OCI-LY1 (cell line): ENCODE data around the gene TBX4.

ENCODE experiments used
- H2AFZ ChIP-seq: fragments of 200-600 bp; sonication (generic), shearing (Covaris generic); 2 replicates; pipeline ENCODE4 v1.6.0; 2014; ENCODE audit warnings: antibody characterized with exemption, mild to moderate bottlenecking, low read length
- H3F3A ChIP-seq: fragments of 200-600 bp; sonication (generic), shearing (Covaris generic); 2 replicates; pipeline ENCODE4 v1.6.0; 2014; ENCODE audit warnings: mild to moderate bottlenecking, antibody characterized with exemption, low read length, moderate library complexity; ENCODE audit not compliant: insufficient read depth
- H3K27ac ChIP-seq: fragments of 200-600 bp; sonication (generic); 2 replicates; pipeline ENCODE4 v1.5.1; 2014; ENCODE audit warnings: low read length, mixed run types, mild to moderate bottlenecking, low read depth; ENCODE audit not compliant: poor library complexity, severe bottlenecking
- H3K27me3 ChIP-seq: fragments of 200-600 bp; sonication (generic); 2 replicates; pipeline ENCODE4 v1.6.0; 2014; ENCODE audit warnings: antibody characterized with exemption, mild to moderate bottlenecking, low read length, moderate library complexity; ENCODE audit not compliant: insufficient read depth
- H3K36me3 ChIP-seq: fragments of 200-600 bp; sonication (generic); 2 replicates; pipeline ENCODE4 v1.6.1; 2014; ENCODE audit warnings: mild to moderate bottlenecking, antibody characterized with exemption, low read length, moderate library complexity, mixed read lengths; ENCODE audit not compliant: insufficient read depth
- H3K4me1 ChIP-seq: fragments of 200-600 bp; sonication (generic); 2 replicates; pipeline ENCODE4 v1.5.1; 2014; ENCODE audit warnings: mild to moderate bottlenecking, low read length, moderate library complexity; ENCODE audit not compliant: insufficient read depth, severe bottlenecking
- H3K4me2 ChIP-seq: fragments of 200-600 bp; sonication (generic), shearing (Covaris generic); 2 replicates; pipeline ENCODE4 v1.6.1; 2014; ENCODE audit warnings: low read length
- H3K4me3 ChIP-seq: fragments of 200-600 bp; sonication (generic); 2 replicates; pipeline ENCODE4 v1.5.1; 2014; ENCODE audit warnings: low read length, low read depth, mild to moderate bottlenecking, mixed read lengths; ENCODE audit not compliant: poor library complexity, severe bottlenecking
- H3K79me2 ChIP-seq: fragments of 200-600 bp; shearing (Covaris generic); 2 replicates; pipeline ENCODE4 v1.6.1; 2016; ENCODE audit warnings: mixed run types, low read length, mixed read lengths; ENCODE audit not compliant: insufficient read depth
- H3K9ac ChIP-seq: fragments of 200-600 bp; sonication (generic), shearing (Covaris generic); 2 replicates; pipeline ENCODE4 v1.6.1; 2014; ENCODE audit warnings: mild to moderate bottlenecking, low read length, mixed read lengths
- H3K9me2 ChIP-seq: fragments of 200-600 bp; sonication (generic), shearing (Covaris generic); 2 replicates; pipeline ENCODE4 v1.6.1; 2014; ENCODE audit warnings: low read depth, mild to moderate bottlenecking, low read length, mixed read lengths
- H3K9me3 ChIP-seq: fragments of 200-600 bp; shearing (Covaris generic); 2 replicates; pipeline ENCODE4 v1.6.1; 2014; ENCODE audit warnings: low read length, mixed read lengths
- H4K20me1 ChIP-seq: fragments of 200-600 bp; sonication (generic), shearing (Covaris generic); 2 replicates; pipeline ENCODE4 v1.6.0; 2016; ENCODE audit warnings: mild to moderate bottlenecking, low read length; ENCODE audit not compliant: insufficient read depth
- EZH2 ChIP-seq: fragments of 200-600 bp; sonication (generic), shearing (Covaris generic); IDR thresholded peaks from 2 replicates; pipeline ENCODE4 v1.8.0; 2017; ENCODE audit warnings: borderline replicate concordance, mixed run types, mild to moderate bottlenecking, antibody characterized with exemption, low read length, moderate library complexity, mixed read lengths
- TF ChIP-seq, protein P1 (sequence below): fragments of 200-600 bp; sonication (generic), shearing (Covaris generic); IDR thresholded peaks from 2 replicates; pipeline ENCODE4 v1.5.1; 2017; ENCODE audit warnings: mild to moderate bottlenecking, antibody characterized with exemption, low read length, moderate library complexity, mixed read lengths

The TBX4 gene

DNA sequence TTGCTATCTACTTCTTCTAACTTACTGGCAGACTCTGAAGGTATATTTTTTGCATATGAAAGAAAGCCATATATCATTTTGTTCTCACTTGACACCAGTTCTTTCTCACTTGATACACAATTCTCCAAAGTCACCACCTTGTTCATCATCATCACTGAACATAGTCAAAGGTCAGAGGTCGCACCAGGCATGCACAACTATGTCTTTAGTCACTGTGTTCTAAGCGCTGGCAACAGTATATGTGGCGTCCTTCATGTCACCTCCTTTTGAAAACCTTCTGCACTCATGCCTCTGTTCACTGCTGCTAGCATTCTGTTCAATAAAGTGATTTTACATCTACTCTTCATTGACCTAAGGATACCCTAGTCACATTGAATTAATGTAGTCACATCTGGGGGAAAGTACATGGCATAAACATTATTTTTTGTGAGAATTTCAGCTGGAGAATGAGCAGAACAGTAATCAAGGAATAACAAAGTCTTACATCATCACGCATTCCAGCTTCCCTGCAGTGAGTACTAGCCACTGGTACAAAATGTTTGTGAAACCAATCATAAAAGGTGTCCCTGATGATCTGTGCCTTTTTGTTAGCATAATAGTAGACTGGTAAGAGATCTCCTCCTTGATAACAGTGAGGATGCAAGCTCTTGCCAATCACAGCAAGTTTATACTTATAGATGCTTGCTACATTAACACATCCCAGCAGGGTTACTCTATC lies 20.5 kb upstream of the TBX4 start:
- no peaks in the 10 kb centered on the region for H3K9me2 ChIP-seq
- H3K36me3 ChIP-seq, result no peaks in the 10 kb centered on the region
- TF ChIP-seq EZH2, result no peak
- TF ChIP-seq, protein P1, sequence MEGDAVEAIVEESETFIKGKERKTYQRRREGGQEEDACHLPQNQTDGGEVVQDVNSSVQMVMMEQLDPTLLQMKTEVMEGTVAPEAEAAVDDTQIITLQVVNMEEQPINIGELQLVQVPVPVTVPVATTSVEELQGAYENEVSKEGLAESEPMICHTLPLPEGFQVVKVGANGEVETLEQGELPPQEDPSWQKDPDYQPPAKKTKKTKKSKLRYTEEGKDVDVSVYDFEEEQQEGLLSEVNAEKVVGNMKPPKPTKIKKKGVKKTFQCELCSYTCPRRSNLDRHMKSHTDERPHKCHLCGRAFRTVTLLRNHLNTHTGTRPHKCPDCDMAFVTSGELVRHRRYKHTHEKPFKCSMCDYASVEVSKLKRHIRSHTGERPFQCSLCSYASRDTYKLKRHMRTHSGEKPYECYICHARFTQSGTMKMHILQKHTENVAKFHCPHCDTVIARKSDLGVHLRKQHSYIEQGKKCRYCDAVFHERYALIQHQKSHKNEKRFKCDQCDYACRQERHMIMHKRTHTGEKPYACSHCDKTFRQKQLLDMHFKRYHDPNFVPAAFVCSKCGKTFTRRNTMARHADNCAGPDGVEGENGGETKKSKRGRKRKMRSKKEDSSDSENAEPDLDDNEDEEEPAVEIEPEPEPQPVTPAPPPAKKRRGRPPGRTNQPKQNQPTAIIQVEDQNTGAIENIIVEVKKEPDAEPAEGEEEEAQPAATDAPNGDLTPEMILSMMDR, result no peak
- 0 out of 2 replicates have a peak, but pooled peaks cover 4% of the 10 kb centered on the region for H3K9me3 ChIP-seq
- no peak overlapping the region for H3K4me2 ChIP-seq
- H3F3A ChIP-seq, result no peaks in the 10 kb centered on the region
- no peaks in the 10 kb centered on the region for H3K4me1 ChIP-seq
- no peak overlapping the region for H3K27ac ChIP-seq
- H3K27me3 ChIP-seq, result peaks cover 5% of the 10 kb centered on the region; the same call in 1 of the 2 replicates
- no peaks in the 10 kb centered on the region for H3K79me2 ChIP-seq
- H4K20me1 ChIP-seq, result no peaks in the 10 kb centered on the region
- no peak overlapping the region for H2AFZ ChIP-seq
- H3K4me3 ChIP-seq, result no peak overlapping the region
- no peak overlapping the region for H3K9ac ChIP-seq

DNA sequence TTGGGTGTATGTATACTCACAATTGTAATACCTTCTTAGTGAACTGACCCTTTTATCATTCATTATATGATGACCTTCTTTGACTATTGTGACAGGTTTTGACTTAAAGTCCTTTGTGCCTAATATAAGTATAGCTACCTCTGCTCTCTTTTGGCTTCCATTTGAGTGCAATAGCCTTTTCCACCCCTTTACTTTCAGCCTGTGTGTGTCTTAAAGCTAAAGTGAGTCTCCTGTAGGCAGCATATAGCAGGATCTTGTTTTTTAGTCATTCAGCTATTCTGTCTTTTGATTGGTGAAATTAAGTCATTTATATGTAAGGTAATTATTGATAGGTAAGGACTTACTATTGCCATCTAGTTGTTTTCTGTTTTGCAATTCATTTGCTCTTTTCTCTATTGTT lies 15.9 kb upstream of the TBX4 start:
- H3F3A ChIP-seq, result no peaks in the 10 kb centered on the region
- no peak overlapping the region for H3K4me3 ChIP-seq
- no peaks in the 10 kb centered on the region for H3K4me1 ChIP-seq
- no peak overlapping the region for H3K27ac ChIP-seq
- H3K27me3 ChIP-seq, result peaks cover 4% of the 10 kb centered on the region; the same call in 1 of the 2 replicates
- H3K36me3 ChIP-seq, result no peaks in the 10 kb centered on the region
- 0 out of 2 replicates have a peak, but pooled peaks cover 8% of the 10 kb centered on the region for H3K9me3 ChIP-seq
- no peak overlapping the region for H3K9ac ChIP-seq
- no peaks in the 10 kb centered on the region for H3K79me2 ChIP-seq
- TF ChIP-seq EZH2, result no peak
- TF ChIP-seq, protein P1, result no peak
- H3K4me2 ChIP-seq, result no peak overlapping the region
- H4K20me1 ChIP-seq, result no peaks in the 10 kb centered on the region
- H3K9me2 ChIP-seq, result no peaks in the 10 kb centered on the region
- H2AFZ ChIP-seq, result no peak overlapping the region

DNA sequence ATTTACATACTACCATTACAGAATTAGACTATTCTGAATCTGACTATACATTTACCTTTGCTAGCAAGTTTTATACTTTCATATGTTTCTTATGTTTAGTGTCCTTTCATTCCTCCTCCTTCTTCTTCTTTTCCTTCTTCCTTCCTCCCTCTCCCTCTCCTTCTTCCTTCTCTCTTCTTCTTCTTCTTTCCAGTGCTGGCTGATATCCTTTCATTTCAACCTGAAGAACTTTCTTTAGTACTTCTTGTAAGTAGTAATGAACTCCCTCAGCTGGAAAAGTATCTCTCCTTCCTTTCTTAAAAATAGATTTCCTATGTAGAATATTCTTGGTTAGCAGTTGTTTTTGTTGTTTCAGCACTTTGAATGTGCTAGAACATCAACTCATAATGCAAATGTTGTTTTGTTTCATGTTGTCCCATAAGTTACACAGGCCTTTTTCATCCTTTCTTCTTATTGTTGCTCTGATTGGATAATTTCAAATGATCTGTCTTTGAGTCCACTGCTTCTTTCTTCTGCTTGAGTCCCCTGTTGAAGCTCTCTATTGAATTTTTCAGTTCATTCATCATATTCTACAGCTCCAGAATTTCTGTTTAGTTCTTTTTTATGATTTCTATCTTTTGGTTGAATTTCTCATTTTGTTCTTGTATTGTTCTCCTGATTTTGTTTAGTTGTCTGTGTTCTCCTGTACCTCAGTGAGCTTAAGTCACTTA lies 15.1 kb upstream of the TBX4 start:
- TF ChIP-seq, protein P1, result no peak
- TF ChIP-seq EZH2, result no peak
- H2AFZ ChIP-seq, result no peak overlapping the region
- H3K27me3 ChIP-seq, result peaks cover 4% of the 10 kb centered on the region; the same call in 1 of the 2 replicates
- no peaks in the 10 kb centered on the region for H3K79me2 ChIP-seq
- H3K4me1 ChIP-seq, result no peaks in the 10 kb centered on the region
- 0 out of 2 replicates have a peak, but pooled peaks cover 8% of the 10 kb centered on the region for H3K9me3 ChIP-seq
- H4K20me1 ChIP-seq, result no peaks in the 10 kb centered on the region
- H3K4me2 ChIP-seq, result no peak overlapping the region
- H3K4me3 ChIP-seq, result no peak overlapping the region
- no peaks in the 10 kb centered on the region for H3F3A ChIP-seq
- H3K9ac ChIP-seq, result no peak overlapping the region
- no peaks in the 10 kb centered on the region for H3K9me2 ChIP-seq
- no peaks in the 10 kb centered on the region for H3K36me3 ChIP-seq
- no peak overlapping the region for H3K27ac ChIP-seq
